Pulmonary artery endothelial cell (primary cell): ENCODE results near the gene SLC22A15. TPM values are rescaled to one million over a fixed set of nuclear protein-coding genes. Genes with fewer than 3 reads are reported as not detected.
"Not testable (repeated sequence)": the region's sequence is repeated elsewhere in the genome, so short reads cannot be mapped to it uniquely, and the experiment has no call there.

Experiments
- DNase-seq: peaks from one replicate; pipeline ENCODE4 v3.0.0-alpha.2; 2011; ENCODE audit warnings: low read depth, low spot score
- total RNA-seq: library from RNA; depleted of rRNA; stranded (reverse); fragments of >200 nt; gene quantifications from 2 replicates; pipeline ENCODE4 v1.2.3, GENCODE V29; 2014

Gene SLC22A15
- total RNA-seq, 1 donor from 2014 or later = not detected

DNA sequence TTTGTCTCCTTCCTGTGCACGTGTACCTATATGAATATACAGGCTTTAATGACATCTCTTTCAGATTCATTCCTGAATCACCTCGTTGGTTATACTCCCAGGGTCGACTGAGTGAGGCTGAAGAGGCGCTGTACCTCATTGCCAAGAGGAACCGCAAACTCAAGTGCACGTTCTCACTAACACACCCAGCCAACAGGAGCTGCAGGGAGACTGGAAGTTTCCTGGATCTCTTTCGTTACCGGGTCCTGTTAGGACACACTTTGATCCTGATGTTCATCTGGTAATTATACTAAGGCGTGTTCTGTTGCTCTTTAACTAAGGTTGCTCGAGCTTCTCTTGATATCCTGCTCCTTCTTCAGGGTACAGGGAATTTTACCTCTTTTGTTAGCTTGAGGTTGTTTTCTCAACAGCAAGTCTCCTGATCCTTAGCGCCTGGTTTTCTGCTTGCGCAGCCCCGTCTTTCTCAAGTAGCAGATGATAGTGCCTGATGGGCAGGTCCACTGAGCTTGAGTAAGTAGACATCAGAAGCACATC is 55.1 kb downstream of the SLC22A15 start:
- DNase-seq = no peak

DNA sequence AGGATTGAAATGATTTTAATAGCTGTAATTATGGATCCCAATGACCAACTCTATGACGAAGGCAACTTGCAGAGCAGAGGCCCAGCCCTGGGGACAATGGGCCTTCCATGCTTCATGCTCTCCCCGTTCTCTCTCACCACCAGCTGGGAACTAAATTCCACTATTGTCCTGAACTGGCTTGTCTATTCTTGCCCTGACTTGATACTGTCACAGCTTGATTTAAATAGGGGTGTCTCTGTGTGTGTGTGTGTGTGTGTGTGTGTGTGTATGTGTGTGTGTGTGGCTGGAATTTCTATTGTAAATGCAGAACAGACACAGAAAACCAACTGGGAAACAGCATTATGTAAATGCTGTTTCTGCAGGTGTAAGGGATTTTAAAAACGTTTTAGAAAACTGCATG is 57.0 kb downstream of the SLC22A15 start:
- DNase-seq = no peak

DNA sequence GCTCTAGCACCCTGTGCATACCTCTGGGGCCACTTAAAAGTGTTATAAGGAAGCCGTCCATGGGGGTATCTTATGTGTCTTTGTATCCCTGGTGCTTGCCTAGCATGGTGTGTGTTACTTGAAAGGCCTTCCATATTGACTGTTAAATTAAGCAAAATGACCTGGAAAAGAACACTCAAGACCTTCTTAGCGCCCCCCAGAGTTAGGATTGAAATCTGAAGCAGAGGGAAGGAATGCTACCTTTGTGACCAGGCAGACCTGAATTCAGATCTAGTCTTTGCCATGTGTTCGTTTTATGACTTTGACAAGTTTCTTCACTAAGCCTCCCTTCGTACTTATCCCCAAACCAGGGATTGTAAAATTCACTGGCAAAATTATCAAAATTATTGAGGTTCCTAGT is 59.9 kb downstream of the SLC22A15 start:
- DNase-seq = no peak

DNA sequence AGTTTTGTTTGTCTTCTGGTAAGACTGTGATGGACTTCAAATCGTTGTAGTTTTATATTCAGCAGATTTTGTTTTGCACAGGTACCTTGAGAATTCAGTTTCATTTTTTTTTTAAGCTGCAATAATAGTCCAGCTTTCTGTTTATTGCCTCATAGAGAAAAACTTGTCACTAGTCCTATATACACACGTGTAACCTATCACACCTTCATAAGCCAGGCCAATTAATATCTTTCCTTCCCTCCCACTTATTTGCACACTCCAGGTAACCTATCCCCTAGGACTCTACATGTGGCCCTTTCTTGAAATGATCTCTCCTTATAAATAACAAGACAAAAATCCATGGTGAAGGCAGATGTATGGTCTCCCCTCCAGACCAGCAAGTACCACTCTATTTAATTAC is 62.4 kb downstream of the SLC22A15 start:
- DNase-seq = no peak

DNA sequence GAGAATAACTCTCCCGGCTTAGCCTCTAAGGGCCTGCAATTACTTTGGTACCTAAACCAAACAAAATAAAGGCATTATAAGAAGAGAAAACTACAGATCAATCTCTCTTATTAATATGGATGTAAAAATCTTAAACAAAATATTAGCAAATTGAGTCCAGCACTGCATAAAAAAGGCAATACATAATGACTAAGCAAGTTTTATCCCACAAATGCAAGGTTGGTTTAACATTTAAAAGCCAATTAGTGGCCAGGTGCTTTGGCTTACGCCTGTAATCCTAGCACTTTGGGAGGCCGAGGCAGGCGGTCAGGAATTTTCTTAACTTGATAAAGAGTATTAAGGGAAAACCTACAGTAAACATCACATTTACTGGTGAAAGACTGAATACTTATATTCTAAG is 67.8 kb downstream of the SLC22A15 start:
- DNase-seq = no peak

DNA sequence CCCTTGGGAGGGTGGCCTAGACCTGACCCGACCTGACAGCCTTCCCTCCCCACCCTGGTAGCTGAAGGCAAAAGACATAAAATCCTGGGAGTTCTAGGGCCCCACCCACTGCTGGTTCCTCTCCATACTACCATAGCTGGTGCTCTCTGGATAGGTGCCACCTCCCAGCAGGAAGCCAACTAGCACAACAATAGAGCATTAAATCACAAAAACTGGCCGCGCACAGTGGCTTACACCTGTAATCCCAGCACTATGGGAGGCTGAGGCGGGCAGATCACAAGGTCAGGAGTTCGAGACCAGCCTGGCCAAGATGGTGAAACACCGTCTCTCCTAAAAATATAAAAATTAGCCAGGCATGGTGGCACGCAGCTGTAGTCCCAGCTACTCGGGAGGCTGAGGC is 70.6 kb downstream of the SLC22A15 start:
- not testable (repeated sequence) for DNase-seq

DNA sequence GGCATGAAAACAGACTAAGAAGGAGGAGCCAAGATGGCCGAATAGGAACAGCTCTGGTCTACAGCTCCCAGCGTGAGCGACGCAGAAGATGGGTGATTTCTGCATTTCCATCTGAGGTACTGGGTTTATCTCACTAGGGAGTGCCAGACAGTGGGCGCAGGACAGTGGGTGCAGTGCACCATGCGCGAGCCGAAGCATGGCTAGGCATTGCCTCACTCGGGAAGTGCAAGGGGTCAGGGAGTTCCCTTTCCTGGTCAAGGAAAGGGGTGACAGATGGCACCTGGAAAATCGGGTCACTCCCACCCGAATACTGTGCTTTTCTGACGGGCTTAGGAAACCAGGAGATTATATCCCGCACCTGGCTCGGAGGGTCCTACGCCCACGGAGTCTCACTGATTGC is 75.6 kb downstream of the SLC22A15 start:
- not testable (repeated sequence) for DNase-seq

DNA sequence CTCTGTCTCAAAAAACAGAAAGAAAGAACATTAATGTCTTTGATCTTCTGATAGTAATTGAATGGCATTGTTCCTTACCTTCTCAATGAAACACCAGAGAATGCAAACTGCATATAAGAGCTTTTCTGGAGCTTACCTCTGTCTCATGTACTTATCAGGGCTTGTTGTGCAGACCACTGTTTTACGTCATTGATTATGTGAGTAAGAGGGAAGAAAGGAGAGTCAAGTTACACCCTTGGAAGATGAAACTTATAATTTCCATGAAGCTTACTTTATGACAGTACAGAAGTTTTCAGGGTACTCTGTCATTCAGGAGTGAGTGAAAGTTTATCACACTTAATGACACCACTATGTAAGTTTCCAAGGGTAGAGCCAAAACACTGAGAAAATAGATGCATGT is 85.9 kb downstream of the SLC22A15 start:
- no peak for DNase-seq

DNA sequence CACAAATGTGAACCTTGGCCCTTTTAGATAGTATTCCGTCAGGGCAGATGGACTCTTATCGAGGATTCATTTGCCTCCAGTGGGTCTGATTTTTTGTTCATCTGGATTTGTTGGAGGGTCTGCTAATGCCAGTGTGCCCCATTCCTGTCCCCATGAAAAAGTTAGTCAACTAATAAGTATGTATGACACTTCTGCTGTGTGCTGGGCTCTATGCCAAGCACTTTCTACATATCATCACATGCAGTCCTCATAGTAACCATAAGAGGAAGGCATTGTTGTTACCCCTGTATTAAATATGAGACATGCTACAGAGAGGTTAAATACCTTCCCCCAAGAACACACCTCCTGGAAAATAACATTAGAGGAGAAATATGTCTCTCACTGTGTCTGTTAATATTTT is 88.3 kb downstream of the SLC22A15 start:
- DNase-seq = no peak

DNA sequence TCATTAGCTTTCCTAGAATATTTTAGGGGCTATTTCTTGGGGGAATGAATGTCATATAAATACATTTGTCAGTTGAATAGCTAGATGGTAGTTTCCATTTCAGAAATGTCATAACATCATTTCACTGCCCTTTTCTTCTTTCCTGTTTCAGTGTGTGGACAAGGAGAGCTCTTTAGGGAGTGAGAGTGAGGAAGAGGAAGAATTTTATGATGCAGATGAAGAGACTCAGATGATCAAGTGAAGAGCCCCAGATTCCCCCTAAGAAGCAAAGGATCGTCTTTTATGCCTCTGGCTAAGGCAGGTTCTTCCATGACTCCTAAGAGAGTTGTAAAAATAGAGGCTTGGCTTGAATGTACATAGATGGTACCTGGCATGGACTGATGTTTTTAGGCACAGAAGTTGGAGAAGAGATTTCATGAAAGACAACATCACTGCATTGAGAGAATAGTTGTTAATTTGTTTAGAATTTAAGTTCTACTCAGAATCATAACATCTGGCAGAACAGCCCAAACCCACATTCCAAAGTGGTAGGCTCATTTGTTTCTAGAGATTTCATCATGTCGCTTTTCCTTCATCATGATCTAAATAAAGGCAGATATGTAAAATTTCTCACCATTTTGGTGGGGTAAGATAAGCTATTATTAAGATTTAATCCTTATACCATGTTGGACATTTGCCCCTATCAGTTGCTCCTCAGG is 90.7 kb downstream of the SLC22A15 start:
- no peak for DNase-seq

DNA sequence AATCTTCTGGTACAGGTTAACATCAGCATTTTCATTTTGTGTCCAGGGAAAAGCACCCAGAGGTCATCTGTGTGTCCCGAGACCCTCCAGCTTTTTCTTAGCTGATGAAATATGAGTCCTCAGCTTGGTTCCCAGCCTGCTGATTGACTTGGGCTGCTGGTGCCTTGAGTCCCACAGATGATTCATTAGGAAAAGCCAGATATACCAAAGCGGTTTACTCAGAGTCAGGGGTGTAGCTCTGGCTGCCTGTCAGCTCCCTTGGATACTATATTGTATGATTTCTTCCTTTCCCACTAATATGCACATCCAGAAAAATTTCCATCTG is 91.2 kb downstream of the SLC22A15 start:
- DNase-seq = no peak

DNA sequence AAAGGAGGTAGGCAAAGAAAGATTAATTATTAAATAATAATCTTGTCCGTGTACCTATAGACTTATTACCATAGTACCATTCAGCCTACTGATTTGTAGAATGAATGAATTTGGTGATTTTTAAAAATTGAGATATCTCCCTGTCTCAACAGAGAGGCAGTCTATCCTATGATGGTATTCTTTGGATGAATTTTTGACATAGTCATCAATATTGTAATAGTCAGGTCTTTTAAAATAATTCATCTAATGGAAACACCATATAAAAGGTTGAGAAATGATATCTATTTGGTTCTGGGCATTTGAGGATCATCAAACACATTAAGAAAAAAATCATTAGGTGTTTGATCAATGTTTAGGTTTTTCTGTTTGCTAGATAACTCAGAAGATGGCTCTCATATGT is 99.3 kb downstream of the SLC22A15 start:
- no peak for DNase-seq

DNA sequence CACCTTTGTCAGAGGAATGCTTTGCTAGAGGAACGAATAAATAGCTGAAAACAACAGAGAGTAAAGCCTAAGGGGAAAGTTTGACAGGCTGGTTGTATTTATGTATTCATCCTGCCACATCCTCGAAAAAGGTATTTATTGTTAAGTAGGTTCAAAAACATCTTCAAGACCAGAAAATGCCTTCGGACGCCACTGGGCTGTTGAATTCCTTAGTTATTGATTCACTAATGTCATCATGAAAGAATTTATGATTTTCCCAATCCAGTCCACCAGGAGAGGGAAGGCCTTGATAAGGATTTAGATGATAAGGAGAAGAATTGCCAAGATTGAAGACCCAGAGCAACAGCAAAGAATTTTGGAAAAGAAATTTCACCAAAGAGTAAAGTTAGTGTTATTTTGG is 99.7 kb downstream of the SLC22A15 start:
- no peak for DNase-seq

DNA sequence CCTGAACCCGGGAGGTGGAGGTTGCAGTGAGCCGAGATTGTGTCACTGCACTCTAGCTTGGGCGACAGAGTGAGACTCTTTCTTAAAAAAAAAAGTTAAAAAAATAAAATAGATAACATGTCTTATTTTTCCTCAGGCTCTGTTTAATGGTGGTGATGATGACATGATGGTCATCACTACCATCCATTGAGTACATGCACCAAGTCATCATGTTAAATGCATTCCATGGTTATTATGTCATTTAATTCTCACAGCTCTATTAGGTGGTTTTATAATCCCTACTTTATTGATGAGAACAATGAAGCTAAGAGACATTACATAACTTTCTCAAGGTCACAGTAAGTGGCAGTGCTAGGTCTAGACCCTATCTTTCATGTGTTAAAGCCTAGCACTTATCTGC is 100.5 kb downstream of the SLC22A15 start:
- no peak for DNase-seq

DNA sequence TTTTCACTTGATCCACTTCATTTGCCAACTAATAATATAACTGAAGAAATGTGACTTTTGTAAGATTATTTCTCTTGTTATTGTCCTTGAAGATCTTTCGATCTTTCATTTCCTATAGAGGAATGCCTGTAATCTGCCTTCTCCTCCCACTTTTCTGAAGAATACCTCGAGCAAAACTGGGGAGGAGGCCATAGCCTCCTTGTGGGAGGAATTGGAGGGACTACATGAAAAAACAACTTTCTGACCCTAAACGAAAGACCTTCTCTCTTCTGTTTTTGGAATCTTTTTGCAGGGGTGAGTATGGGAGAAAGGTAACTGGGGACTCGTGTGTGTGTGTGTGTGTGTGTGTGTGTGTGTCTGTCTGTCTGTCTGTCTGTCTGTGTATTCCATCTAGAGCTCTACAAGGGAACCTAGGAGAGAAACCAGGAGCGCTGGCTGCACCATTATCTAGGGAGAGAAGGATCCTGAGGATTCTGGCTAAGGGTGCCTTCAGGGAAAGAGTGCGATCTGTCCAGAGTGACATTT is 102.4 kb downstream of the SLC22A15 start:
- DNase-seq = no peak

DNA sequence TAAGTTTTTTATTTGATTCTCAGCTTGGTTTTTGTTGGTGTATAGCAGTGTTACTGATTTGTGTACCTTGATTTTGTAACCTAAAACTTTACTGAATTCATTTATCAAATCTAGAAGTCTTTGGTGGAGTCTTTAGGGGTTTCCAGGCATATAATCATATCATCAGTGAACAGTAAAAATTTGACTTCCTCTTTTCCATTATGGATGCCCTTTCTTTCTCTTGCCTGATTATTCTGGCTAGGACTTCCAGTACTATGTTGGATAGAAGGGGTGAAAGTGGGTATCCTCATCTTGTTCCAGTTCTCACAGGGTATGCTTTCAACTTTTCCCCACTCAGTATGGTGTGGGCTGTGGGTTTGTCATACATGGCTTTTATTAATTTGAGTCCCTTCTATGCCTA is 111.3 kb downstream of the SLC22A15 start:
- DNase-seq = no peak

DNA sequence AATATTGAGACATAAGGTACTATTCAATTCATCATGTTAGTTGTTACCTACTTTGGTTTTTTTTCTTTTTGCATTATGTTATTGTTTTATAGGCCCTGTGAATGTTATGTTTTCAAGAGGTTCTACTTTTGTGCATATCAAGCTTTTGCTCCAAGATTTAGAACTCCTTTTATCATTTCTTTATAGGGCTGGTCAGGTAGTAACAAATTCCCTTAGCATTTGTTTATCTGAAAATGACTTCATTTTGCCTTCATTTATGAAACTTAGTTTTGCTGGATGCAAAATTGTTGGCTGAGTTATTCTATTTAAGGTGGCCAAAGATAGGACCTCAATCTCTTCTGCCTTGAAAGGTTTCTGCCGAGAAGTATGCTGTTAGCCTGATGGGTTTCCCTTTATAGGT is 113.6 kb downstream of the SLC22A15 start:
- no peak for DNase-seq

DNA sequence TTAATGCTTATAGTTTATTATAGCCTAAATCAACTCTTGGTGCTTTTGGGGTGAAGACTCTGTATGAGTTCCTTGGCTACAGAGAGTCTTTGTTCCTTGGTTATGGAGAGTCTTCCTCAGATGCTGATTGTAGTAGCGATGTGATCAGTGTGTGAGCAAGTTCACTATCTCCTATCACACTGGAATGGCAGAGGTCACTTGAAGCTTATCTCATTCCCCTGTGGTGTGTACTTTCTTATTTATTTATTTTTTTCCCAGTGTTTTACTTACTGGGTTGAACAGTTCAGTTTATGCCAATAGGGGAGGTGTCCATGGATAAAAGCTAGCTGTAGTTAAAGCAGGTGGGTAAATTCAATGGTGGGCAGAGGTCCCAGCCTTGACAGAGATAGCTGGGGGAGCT is 114.8 kb downstream of the SLC22A15 start:
- DNase-seq = no peak

DNA sequence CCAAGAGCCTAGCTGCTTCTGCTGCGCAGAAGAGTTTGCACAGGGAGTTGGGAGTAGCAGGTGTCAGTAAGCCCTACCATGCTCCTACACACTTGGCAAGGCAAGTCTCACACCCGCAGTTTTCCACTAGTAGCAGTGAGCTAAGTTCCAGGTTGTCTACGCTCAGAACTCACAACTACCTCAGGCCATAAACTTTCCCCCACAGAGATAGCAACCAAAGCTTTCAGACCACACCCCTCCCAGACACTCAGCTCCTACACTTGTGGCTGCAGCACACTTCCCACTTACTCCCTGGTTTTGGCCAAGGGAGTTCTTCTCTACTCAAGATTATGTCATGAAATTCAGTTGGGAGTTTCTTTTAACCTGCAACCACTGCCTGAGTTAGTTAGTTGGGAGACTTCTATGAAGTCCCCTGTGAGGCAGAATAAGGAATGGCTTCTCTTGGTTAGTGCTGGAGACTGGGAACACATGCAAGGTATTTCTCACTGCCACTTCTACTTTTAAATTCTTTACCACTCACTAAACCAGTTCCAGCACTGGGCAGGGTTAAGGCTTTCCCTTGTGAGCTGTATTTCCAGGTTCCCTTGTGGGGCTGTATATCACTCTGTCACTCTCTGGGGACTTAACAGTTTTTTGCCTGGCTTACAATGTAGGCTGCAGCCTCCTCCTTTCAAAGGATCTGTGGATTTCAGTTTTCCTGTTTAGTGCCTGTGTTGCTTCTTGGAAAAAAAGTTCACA is 116.6 kb downstream of the SLC22A15 start:
- DNase-seq = no peak

DNA sequence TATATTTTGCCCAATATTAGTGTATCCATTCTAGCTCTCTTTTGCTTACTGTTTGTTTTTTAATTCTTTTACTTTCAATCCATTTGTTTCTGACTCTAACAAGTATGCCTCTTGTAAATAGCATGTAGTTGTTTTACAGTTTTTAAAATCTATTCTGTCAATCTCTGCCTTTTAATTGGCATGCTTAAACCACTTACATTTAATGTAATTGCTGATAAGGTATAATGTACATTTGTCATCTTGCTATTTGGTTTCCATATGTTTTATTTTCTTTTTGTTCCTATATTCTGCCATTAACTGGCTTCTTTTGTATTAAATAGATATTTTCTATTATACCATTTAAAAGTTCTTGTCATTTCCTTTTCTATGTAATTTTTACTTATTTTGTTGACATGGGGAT is 118.7 kb downstream of the SLC22A15 start:
- no peak for DNase-seq

DNA sequence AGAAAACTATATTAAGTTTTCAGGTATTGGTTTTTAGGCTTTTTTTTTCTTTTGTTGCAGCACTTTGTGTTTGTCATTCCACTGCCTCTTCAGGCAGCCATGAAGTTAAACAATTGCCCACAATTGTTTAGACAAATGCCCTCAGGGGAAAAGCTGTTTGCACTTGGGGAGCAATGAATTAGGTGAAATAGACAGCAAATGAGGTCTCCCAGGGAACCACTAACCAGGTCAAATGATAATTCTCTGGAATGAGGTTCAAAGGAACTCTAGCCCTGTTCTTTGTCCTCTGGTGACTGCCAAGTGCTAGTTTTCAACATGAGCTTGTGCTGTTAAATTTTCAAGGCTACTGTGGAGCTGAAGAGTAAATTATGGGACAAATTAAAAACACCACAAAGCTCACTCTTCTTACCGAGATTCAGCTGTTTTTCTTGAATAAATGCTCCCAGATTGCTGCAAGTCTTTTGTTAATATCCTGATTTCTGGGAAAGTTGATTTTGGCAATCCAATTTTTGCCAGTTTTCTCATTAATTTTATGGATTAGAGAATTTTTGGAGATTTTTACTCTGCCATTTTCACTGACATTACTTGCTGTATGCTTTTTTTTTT is 119.8 kb downstream of the SLC22A15 start:
- no peak for DNase-seq

DNA sequence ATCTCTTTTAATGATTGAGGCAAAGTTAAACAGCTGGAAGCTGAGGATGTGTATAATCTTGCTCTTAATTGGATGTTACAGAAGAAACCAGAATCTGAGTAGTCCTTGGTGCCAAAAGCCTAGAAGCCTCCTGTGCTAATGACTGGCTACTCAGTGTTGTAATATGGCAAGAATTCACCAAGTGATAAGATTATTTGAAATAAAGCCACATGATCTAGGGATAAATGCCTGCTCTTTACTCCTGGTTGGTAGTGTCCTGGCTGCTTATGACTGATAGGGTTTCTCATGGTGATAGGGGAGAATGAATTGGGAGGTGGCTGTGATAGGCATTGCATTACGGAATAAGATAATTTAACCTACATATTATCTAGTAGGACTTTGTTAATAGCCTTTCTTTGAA is 121.3 kb downstream of the SLC22A15 start:
- DNase-seq = no peak

DNA sequence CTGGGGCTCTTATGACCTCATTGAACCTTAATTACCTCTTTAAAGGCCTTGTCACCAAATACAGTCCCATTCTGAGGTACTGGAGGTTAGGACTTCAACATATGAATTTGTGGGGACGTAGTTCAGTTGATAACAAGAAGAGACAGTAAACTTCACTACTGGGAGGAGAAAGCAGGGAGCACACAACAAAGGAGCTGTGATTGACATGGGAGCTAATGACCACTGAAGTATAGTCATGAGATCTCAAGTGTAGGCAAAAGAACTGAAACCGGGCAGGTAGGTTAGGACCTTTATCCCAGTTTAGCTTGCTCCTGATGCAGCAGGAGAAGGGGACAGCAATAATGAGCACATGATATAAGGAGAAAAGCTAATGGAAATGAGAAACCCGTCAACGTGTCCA is 123.1 kb downstream of the SLC22A15 start:
- no peak for DNase-seq
